SKM-1 (cell line): ENCODE data around the gene TCIRG1.

ENCODE experiments used
- DNase-seq: peaks from one replicate; lab custom pipeline; 2025; ENCODE audit not compliant: unreplicated experiment; lab: John Stamatoyannopoulos, UW

The TCIRG1 gene

DNA sequence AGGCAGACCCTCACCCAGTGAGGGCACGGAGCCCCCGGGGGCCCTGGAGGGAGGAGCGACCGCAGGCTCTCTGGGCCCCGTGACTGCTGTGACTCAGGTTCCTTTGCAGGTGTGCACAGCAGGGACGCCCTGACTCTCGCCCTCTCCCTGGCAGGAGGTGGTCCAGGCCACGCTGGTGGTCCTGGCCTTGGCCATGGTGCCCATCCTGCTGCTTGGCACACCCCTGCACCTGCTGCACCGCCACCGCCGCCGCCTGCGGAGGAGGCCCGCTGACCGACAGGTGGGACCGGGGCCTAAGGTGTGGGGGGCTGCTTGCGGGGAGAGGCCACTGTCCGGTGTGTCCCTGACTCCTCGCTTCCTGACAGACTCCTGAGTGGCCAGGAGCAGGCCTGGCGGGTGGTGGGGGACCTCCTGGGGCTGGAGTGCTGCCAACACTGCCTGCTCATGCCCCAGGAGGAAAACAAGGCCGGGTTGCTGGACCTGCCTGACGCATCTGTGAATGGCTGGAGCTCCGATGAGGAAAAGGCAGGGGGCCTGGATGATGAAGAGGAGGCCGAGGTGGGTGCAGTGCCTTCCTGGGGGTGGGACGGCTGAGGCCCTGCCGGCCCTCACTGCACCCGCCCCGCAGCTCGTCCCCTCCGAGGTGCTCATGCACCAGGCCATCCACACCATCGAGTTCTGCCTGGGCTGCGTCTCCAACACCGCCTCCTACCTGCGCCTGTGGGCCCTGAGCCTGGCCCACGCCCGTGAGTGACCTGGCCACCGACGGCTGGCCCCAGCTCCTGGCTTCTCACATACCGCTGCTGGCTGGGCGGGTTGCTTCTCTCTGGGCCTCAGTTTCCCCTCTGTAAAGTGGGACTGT is 10.9 kb downstream of the TCIRG1 start:
- no peak for DNase-seq

DNA sequence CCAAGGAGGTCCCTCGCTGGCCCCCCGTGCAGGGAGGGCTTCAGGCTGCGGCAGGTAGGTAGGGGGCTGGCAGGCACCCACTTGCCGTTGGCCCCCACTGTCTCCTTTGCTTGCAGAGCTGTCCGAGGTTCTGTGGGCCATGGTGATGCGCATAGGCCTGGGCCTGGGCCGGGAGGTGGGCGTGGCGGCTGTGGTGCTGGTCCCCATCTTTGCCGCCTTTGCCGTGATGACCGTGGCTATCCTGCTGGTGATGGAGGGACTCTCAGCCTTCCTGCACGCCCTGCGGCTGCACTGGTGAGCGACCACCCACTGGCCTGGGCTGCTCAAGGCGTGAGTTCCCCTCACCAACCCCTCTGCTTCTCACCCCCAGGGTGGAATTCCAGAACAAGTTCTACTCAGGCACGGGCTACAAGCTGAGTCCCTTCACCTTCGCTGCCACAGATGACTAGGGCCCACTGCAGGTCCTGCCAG is 11.6 kb downstream of the TCIRG1 start:
- DNase-seq: no peak

DNA sequence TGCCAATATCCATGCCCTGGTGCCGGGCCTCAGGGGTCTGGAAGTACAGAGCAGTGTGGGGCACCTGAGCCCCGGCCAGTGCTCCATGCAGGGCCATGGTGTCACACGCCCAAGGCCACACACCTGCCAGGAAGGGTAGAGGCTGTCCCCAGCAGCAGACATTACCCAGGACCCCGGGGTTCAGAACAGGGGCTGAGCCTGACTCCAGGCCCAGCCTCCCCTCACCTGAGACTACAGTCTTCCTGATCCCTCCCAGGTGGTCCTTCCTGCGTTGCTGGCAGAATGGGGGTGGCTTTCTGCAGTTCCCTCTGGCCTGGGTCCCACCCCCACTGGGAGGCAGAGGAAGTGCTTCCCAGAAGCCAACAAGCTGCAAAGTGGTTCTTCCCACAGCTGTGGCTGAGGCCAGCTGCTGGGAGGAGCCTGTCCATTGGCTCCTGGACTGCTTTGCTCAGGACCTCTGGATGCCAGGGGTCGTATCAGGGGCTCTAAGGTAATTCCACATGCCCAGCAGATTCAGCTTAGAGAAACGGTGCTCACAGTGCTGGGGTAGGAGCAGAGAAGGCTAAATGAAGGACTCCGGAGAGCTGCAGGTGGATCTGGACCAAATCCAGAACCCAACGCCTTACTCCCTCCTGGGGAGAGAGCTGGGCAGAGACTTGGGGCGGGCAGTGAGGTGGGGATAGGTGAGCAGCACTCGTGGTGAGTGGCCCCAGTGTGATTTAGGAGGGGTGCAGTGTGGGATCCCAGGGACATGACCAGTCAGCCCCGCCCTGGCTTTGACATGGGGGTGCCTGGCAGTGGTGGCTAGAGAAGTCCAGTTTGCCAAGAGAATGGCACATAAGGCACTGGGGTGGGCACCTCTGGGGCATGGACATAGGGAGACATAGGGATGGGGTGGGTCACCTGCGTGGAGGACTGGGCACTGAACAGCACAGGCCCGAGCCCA is 12.6 kb downstream of the TCIRG1 start:
- DNase-seq: no peak

DNA sequence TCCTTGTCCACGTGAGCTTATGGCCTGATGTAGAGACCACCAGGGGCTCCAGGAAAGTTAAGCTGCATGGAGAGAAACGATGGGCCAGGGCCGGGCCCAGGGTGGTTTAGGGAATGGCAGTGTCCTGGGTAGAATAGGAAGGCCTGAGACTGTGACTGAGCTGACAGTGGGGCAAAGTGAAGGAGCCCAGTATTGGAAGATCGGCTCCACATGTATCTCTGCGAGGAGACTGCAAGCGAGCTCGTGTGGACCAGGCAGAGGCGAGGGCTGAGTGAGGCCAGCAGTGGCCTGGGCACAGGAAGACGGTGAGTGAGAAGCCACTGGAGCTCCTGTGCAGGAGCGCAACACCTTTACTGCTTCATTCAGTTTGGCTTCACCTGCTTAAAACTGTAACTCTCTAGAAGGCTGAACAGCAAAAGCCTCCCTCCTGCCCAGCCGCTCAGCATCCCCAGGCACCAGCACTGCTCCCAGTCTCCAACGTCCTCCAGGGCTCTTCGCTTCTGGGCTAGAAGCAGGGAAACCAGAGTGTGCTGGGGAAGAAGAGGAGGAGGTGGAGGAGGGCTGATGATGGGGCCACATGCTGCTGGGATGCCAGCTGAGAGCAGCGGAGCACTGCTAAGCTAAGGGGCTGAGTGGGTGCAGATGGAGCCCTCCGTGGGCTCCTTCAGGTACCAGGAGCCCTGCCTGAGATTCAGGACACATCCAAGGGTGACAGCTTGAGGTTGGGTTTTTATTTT is 13.5 kb downstream of the TCIRG1 start:
- DNase-seq: no peak

DNA sequence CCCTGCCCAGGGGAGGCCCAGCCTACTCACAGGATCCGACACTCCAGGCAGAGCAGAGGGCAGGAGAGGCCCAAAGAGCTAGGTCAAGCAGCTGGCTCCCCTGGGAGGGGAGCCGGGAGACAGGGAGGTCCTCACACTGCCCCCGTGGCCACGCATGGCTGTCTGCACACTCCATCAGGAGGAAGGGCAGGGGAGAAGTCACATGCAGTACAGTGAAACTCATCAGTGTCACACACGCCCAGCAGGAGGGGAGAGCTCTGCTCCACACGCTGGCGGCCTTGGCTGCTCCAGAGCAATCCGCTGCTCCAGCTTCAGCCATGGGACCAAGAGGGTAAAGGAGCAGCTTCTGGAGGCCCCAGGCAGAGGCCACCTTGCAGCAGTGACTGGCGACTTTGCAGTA is 14.3 kb downstream of the TCIRG1 start:
- DNase-seq: no peak

DNA sequence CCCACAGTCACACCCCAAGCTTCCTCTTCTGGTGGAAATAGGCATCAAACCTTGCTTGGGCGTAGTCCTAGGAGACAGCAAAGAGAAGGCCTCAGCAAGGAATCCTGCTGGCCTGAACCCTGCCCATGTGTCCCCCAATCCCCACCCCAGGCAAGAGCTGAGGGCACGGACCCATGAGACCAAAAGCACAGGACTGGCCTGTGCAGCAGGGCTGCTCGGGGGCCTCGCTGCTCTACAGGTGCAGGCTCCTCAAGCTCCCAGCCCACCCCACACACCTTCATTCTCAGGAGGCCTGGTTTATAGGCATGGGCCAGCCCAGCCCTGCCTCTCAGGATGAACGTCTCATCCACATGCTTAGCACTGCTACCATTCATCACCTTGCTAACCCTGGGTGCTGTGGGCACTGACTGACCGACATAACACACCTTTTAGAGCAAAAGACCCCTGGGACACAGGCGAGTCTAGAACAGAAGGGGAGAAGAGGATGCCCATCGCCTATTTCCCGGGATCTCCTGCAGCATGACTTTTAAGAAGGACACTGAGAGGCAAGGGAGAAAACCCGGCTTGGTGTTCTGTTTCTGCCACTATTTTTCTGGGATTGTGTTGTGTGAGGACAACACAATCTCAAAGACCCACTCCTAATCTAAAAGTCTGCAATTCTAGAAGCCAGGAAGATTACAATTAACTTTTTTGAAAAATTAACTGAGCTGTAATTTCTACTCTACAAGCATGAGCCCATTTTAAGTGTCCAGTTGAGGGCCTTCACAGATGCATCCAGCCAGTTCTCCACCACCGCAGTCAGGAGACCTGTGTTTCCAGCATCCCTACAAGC is 15.4 kb downstream of the TCIRG1 start:
- no peak for DNase-seq

DNA sequence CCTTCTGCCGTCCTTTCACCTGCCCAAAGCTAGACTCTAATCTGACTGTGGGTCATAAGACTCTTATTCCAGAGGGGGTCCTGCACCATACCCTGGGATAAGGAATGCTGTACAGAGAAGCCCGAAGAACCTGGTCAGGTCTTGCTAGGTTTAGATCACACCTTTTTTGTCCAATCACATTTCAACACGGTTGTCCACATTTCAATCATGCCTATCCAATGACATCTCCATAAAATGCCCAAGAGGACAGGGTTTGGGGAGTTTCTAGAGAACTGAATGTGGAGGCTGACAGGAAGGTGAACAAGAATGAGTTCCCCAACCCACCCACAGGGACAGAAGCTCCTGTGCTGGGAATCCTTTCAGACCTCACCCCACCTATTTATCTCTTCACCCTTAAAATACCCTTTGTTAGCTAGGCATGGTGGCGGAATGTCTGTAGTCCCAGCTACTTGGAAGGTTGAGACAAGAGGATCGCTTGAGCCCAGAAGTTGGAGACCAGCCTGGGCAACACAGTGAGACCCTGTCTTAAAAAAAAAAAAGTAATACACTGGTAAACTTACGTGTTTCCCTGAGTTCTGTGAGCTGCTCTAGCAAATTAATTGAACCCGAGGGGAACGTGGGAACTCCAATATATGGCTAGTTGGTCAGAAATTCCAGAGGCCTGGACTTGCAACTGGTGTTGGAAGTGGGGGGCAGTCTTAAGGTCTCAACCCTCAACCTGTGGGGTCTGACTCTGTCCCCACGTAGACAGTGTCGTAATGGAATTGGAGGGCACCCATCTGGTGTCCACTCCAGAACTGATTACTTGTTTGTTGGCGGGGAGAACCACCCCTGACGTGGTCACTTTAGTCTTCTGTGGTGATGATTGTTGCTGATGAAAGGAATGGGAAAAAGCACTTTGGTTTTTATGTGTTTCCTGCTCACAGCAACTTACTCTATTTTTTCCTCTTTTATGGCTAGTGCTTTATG is 17.8 kb downstream of the TCIRG1 start:
- no peak for DNase-seq

DNA sequence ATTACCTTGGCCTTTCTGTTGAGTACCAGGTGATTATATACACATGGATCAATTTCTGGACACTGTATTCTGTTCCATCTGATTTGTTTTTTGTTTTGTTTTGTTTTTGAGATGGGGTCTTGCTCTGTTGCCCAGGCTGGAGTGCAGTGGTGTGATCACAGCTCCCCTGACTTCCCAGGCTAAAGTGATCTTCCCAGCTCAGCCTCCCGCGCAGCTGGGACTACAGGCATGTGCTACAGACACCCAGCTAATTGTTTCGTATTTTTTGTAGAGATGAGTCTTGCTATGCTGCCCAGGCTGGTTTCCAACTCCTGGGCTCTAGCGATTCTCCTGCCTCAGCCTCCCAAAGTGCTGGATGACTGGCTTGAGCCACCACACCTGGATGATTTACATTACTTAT is 19.0 kb downstream of the TCIRG1 start:
- no peak for DNase-seq

DNA sequence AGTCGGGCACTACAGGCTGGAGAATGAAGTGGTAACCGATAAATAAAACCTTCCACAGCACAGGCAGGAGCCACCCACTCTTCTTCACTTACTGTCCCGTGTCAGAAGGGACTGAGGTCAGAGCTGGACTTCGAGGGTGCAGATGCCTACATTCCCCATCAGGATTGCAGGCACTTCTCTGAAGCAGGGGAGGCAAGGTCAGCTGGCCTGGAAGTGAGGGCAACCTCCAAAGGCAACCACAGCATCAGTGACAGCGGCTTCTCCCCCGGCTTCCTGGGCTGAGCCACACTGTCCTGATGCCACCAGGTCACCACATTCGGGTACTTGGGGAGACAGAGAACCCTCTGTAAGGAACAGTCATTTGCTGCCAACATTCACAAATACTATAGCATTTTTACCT is 22.7 kb downstream of the TCIRG1 start:
- no peak for DNase-seq

DNA sequence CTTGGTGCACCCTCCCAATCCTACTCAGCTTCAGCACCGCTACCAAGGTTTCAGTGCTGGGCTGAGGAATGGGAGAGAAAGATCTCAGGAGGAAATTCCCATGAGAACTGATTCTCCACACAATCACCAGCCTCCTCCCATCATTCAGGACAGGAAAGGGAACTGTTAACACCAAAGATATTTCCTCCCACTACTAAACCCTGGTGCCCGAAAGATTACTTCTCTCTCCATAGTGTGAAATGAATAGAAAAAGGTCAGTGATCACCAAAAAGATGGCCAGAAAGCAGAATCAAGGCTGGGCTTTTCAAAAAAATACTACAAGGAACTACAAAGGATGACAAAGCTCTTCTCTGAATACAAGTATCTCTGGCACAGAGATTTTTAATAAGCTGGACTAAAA is 26.1 kb downstream of the TCIRG1 start:
- DNase-seq: no peak

DNA sequence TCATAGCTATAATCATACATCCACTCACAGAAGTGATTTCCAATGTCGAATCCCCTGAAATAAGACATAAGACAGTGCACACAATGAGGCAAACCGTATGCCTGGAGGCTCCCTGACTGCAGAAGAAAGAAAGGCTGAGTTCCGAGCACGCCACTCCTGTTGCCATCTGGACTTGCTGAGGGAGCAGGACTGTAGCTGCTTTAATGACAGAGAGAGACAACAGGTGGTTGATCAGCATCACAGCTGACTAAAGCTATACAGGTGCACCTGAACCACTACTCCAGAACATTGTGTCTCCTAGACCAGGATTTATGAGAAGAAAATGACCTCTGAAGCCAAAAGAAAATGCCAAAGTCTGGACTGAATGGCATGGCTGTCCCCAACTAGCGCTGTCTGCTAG is 27.0 kb downstream of the TCIRG1 start:
- DNase-seq: no peak

DNA sequence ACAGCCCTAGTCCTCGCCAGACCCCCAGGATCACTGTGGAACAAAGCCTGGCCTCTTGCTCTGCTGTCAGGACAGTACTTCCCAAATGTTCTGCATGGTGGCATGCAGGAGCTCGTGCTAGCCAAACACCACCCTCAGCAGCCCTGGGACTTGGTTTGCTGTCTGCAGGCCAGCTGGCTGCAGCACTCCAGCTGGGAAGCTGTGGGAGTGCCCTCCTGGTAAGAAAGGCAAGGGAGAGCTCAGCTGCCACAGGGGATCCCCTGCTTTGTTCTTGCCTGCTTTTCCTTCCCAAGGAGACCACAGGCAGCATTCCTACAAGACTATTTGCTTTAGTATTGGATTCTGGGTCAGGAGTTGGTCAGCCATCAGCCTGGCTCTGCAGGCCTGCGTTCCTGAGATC is 27.9 kb downstream of the TCIRG1 start:
- no peak for DNase-seq

DNA sequence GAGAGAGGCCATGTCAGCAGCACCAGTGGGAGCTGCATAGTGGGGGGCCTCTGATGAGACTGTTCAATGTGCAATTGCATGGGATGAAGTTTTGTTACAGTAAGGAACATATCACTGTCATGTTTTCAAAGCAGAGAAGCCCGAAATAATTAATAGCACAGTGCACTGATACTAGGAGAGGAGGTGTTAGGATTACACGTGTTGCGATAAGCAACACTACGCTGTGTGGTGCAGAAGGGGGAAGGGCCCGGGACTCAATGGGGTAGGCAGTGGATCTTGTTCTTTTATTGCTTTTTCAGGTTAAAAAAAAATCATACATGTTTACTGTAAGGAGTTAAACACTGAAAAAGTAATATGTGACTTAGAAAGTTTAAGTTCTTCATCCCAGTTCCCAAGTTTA is 29.2 kb downstream of the TCIRG1 start:
- no peak for DNase-seq

DNA sequence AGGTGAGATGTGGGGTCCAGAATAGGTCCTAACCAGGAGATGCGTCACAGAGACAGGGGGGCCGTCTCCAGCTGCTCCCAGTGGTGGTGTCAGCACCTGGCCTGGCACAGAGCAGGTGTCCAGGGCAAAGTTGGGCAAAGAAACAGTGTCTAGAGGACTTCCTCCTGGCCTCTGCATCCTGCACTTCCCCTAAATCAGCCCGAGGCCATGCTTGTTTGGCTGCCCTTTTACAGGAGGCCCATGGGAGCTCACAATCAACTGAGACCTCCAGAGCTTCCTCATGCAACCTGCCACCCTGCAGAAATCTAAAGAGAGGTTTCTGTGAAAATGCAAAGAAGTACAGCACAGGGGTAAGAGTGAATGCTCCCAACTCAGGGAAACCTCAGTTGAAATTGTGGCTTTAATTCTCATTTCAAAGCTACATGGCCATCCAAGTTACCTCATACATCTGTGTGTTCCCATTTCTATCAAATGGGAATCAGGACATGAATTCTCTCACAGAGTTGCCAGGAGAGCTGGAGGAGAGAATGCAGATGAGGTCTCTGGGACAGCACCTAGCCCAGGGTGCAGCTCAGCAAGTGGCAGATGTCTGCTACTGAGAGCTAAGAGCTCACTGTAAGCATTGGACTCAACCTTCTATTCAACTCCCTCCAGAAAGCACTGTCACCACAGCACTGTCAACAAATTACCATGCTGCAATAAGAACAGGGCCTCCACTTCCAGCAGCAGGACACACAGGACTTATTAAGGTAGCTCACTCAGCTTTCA is 32.6 kb downstream of the TCIRG1 start:
- no peak for DNase-seq

DNA sequence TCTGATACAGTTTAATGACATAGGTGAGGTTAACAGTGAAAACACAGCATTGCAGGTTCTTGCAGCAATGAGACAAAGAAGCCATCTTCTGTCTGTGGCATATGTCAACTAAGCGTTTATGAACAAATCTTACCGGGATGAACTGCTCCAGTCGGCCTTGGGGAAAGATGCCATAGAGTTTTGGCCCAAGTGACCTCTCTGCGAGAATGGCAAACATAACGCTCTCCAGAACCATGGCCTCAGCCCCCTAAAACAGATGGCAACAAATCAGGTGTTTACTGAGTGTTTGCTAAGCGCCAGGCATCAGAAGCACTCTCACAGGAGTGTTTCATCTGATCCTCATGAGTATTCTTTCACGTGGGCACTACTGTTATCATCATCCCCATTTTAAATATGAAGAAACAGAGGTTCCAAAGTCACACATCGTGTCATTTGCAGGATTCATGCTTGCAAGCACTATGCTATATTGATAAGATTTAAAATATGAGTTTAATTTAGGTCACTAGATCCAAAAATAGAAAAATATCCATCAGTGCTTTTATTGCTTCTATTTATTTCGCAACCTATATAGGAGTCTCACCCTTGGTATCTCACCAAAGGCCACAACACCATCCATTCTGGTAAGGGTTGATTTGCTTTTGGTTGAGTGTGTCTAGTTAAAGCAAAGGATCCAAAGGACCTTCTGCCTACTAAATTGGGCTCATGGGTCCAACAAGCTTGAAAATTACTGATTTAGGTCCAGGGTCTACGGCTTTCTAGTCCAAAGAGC is 35.9 kb downstream of the TCIRG1 start:
- DNase-seq: no peak

DNA sequence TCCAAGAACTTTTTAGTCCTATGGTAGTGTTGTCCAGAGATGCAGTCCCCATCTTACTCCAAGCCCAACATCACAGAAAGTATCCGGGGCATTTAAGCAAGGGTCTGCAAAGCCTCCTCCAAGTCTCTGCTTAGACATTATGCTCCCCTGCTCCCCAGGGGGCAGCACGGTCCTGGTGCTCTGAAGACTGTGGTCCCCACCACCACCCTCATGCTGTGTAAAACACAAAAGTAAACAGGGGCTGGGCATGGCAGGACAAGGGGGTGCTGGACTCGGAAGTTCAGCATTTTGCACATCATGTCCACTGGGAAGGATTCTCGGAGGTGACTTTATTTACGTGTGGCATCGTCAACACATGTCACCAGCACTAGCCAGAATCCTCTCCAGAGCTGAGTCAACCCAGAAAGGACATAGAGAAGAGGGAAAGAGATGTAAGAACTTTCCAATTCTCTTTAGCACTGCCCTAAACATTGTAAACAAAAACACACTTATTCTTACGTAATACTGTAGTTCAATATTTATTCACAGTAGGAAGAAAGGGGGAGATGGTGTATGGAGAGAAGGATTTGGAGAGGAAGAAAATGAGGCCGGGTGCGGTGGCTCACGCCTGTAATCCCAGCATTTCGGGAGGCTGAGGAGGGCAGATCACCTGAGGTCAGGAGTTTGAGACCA is 37.7 kb downstream of the TCIRG1 start:
- no peak for DNase-seq
